Esophagus squamous epithelium (tissue), 4 donors: ENCODE measurements around the gene RWDD3.

Source experiments
- CTCF ChIP-seq, 6 experiments: fragments of 450-650 bp in 4 of 6; fragments of 200-600 bp in 2 of 6; sonication (generic) in 2 of 6; IDR thresholded peaks; one replicate each; pipeline ENCODE4 v1.5.1; 2016 to 2019; ENCODE audit warnings: antibody characterized with exemption in 6 of 6, mild to moderate bottlenecking in 4 of 6, moderate library complexity in 4 of 6
- POLR2A ChIP-seq, 4 donors: fragments of 450-650 bp; IDR thresholded peaks; one replicate each; pipeline ENCODE4 v1.6.1; 2017; ENCODE audit warnings: antibody characterized with exemption in 4 of 4, mild to moderate bottlenecking in 4 of 4, moderate library complexity in 3 of 4

DNA sequence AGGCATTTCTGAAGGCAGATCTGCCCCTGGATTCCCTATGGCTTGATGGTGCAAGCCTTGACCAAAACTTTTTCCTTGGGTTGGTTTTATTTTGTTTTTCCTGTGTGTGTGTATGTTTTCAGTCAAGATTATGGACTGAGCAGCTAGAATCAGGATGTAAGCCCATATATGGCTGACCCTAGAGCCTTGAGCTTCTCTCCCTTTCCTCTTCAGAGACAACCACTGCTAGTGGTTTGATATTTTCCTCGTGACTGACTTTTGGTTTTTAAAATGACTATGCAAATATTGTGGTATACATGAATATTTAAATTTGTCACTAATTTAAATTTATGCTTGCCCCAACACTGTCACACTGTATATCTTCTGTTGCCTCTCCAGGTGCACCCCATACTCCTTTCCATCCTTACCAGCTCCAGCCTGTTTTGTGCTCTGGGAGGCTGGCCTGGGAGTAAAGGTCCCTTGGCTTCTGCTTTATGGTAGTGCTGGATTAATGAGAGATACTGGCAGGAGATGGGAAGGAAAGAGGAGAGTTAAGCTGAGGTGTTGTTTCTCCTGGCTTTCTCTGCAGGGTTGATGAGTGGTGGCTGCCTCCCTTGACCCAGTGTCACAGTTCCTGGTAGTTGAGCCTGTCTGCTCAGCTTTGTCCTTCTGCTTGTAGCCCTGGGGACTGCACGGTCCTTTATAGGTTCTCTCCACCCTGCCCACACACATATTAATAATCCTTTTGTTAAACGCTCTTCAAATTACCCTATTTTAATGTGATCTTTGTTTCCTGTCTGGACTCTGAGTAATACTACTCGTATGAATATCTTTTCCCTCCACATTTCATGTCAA lies 44.4 kb downstream of the RWDD3 start:
- TF ChIP-seq CTCF (IDR thresholded peaks at IDR 0.05) (no peak), POLR2A (IDR thresholded peaks at IDR 0.05) (no peak)
